OCI-M1 (cell line): Measurements from ENCODE around the gene ENC1.
A peak's percentile ranks its signal among the peaks of the same experiment; 100 is the strongest.

ENCODE experiments used
- DNase-seq: peaks from one replicate; lab custom pipeline; 2025; lab: John Stamatoyannopoulos, UW

Gene ENC1

GRCh38 chr5:74655716-74656115, 15.2 kb upstream of the ENC1 start:
- no peak for DNase-seq

- no peak for DNase-seq
Observed at GRCh38 chr5:74655206-74655605, 14.7 kb upstream of the ENC1 start.

- DNase-seq: no peak
Observed at GRCh38 chr5:74653991-74654390, 13.5 kb upstream of the ENC1 start.

- DNase-seq: no peak
Observed at GRCh38 chr5:74652576-74652975, 12.0 kb upstream of the ENC1 start.

GRCh38 chr5:74651710-74652109, 11.2 kb upstream of the ENC1 start:
- no peak for DNase-seq

- DNase-seq: no peak
Observed at GRCh38 chr5:74649421-74649973, 9.0 kb upstream of the ENC1 start.

GRCh38 chr5:74648835-74649293, 8.3 kb upstream of the ENC1 start:
- peak; percentile 75 for DNase-seq

- no peak for DNase-seq
Observed at GRCh38 chr5:74647096-74647495, 6.6 kb upstream of the ENC1 start.

GRCh38 chr5:74643111-74643562, 2.6 kb upstream of the ENC1 start:
- no peak for DNase-seq

- DNase-seq: no peak
Observed at GRCh38 chr5:74642543-74642863, 2.0 kb upstream of the ENC1 start.

- peak; percentile 79 for DNase-seq
Observed at GRCh38 chr5:74641735-74642542, 1.4 kb upstream of the ENC1 start.

- DNase-seq: no peak
Observed at GRCh38 chr5:74640954-74641734, 616 bp upstream of the ENC1 start.

GRCh38 chr5:74639807-74640449, 600 bp downstream of the ENC1 start:
- DNase-seq: no peak

- DNase-seq: no peak
Observed at GRCh38 chr5:74638970-74639806, 1.3 kb downstream of the ENC1 start.

GRCh38 chr5:74638544-74638969, 2.0 kb downstream of the ENC1 start:
- no peak for DNase-seq

GRCh38 chr5:74636552-74636951, 4.0 kb downstream of the ENC1 start:
- DNase-seq: no peak

GRCh38 chr5:74636149-74636548, 4.4 kb downstream of the ENC1 start:
- no peak for DNase-seq

GRCh38 chr5:74634611-74635286, 5.8 kb downstream of the ENC1 start:
- DNase-seq: no peak

GRCh38 chr5:74633695-74634094, 6.8 kb downstream of the ENC1 start:
- DNase-seq: no peak

GRCh38 chr5:74632947-74633356, 7.6 kb downstream of the ENC1 start:
- no peak for DNase-seq
